ENCODE measurements around the gene CPEB3.

The CPEB3 gene

DNA sequence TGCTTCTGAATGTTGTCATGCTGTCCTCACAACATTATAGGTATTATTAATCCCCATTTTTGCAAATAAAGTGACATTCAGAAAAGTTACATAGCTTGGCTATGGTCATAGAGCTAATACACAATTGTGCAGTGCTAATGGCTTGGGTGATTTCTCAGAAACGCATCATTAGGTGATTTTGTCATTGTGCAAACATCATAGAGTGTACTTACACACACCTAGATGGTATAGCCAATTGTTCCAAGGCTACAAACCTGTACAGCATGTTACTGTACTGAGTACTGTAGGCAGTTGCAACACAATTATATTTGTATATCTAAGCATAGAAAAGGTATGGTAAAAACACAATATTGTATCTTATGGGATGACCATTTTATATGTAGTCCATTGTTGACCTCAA lies 276.3 kb downstream of the CPEB3 start:
- DNase-seq: no peak

DNA sequence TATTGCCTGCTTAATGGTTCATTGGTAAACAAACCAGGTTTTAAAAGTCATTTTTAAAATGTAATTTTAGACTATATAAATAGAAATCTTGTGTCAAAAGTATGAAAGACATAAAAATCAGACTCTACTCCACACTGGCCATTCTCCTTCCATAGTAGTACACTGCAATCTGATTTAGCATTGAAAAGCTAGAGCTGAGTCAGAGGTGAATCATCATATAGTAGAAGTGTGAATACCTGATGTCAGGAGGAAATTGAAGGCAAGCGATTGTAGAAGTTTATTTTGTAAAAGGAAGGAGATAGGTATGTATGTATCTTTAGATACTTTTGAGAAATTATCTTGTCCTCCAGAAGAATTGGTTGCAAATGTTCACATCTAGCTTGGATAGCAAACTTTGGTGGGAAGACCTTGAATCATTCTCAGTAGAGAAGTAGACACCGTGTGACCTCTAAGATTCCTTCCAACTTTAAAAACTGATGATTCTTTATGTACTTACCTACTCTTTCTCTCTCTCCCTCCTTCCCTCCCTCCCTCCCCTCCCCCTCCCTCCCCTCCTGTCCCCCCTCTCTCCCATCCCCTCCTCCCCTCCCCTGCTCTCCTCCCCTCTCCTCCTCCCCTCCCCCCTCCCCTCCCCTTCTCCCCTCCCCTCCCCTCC lies 279.2 kb downstream of the CPEB3 start:
- no peak for DNase-seq

DNA sequence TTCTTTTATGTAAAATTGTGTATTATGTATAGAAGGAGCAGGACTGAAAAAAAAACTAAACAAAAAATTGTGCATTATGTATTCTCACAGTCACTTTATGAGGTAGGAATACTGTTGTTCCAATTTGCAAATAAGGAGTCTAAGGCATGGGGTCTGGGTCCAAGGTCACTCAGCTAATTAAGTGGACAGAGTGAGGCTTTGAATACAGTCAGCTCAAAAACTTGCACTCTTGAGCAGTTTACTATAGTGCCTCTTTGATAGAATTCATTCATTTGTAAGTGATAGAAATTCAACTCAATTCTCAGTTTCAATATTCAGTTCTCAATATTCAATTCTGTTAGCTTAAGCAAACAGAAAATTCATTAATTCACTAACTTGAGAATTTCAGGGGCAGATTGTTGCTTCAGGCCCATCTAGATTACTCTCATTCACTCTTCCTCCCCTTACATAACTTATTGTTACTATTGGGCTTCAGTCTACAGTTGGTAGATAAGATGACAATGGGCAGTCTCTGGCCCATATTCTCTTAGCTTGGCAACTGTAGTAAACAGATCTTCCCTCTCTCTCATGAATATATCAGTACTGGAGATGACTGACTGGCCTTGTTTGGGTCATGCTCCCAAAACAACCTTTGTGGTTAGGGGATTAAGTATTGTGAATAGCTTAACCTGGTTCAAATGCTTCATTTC lies 280.7 kb downstream of the CPEB3 start:
- DNase-seq: no peak

DNA sequence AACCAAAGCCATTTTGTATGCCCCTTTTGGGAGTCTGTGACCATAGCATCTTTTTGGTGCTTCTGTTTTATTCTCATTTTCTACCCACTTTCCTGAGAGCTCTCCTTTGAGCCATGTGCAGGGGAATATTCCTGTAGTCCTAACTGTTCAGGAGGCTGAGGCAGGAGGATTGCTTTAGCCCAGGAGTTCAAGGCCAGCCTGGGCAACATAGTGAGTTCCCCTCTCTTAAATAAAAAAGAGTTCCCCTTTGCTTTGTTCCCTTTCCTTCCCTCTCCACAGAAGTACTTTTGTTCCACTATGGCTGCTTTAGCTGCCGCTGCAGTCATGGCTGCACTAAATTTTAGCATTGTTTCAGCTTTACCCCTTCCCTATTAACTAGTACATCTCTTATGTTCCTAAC lies 281.4 kb downstream of the CPEB3 start:
- no peak for DNase-seq

DNA sequence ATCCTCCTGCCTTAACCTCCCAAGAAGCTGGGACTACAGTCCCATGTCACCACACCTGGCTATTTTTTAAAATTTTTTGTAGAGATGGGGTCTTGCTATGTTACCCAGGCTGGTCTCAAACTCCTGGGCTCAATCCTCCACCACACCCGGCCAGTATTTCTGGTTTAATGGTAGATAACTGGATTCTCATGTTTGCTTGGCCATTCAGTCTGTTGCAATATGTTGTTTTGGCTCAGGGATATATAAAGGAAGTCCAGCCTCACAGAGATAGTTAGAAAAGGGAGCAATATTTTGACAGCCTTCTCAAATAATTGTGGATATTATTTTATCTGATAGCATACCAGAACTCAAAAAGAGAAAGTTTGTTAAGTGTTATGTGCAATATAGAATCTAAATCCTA lies 284.9 kb downstream of the CPEB3 start:
- no peak for DNase-seq

DNA sequence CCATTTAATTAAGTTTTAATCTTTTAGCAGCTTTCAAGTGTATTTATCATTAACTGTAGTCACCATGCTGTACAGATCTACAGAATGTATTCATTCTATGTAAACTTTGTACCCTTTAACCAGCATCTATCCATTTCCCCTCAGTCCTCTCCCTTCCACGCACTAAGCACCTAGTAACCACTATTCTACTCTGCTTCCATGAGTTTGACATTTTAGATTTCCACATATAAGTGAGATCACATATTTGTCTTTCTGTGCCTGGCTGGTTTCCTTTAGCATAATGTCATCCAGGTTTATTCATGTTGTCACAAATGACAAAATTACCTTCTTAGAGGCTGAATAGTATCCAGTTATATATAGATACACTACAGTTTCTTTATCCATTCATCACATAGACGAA lies 287.6 kb downstream of the CPEB3 start:
- no peak for DNase-seq

DNA sequence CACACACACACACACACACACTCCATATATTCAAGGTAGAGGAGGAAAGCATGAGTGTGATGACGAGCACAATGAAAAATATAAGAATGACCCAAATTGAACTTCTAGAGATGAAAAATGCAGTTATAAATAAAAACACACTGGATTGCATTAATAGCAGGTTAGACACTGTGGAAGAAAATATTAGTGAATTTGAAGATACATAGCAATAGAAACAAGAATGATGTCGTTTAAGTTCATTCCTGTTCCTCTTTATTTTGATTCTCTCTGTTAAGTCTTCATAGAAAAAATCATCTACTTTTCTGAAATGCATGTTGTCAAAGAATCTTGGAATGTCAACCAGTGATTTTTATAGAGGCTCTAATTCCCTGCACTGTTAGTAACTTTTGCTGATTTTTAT lies 288.9 kb downstream of the CPEB3 start:
- DNase-seq: no peak

DNA sequence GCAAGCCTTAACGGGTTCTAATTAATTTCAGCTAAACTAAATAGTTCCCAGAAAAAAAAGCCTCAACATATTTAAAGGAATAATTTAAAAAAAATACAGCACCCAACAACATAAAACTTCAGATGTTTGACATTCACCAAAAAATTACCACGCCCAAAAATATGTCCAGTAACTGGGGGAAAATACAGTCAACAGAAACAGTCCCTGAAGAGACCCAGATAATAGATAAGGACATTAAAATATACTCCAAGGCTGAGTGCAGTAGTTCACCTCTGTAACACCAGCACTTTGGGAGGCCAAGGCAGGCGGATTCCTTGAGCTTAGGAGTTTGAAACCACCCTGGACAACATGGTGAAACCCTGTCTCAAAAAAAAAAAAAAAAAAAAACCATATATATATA lies 289.3 kb downstream of the CPEB3 start:
- DNase-seq: no peak

All from CD4-positive, alpha-beta T cell treated with Interferon alpha-2 for 1 hour (primary cell).